HG02623 (cell line): ENCODE measurements around the gene CFAP61.

ENCODE experiments used
- ATAC-seq: cut with Tn5 transposase; IDR thresholded peaks from one replicate; pipeline ENCODE4 v1.9.1; 2021; ENCODE audit warnings: moderate library complexity; ENCODE audit not compliant: unreplicated experiment

The CFAP61 gene

GRCh38 chr20:20362774-20363433 lies 310.6 kb downstream of the CFAP61 start:
- ATAC-seq = no peak

GRCh38 chr20:20363434-20363798 lies 311.1 kb downstream of the CFAP61 start:
- no peak for ATAC-seq

DNA sequence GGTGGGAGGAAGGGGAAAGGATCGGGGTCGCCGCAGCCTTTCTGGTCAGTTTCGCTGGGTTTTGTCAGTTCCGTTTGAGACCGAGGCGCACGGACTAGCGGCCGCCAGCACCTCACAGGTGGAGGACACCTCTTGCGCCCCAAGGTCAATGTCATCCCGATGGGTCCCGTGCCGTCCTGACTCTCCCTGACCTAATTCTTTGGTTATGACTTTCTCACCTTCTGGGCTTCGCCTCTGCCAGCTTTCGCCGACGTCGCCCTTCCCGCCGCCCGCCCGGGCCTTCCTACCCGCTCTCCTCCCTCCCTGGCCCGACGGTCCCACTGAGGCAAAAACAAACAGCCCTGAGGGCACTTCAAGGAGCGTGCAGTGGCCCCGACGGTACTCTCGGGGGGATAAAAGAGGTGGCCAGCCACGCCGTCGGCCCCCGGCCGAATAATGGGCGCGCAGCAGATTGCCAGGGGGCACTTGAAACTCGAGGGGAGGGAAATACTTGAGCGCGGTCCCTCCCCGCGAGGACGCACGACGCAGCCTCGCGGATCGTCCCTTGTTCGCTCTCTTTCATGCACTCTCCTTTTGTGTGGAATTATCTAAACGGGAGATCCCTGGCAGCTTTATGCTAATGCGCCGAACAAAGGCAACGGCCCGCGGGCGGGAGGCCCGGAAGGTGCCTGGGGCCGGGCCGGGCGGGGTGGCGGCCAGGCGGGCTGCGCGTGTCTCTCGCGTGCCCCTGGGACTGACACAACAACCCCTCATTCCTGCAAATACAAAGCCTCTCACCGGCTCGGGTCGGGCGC lies 311.7 kb downstream of the CFAP61 start:
- ATAC-seq = no peak

DNA sequence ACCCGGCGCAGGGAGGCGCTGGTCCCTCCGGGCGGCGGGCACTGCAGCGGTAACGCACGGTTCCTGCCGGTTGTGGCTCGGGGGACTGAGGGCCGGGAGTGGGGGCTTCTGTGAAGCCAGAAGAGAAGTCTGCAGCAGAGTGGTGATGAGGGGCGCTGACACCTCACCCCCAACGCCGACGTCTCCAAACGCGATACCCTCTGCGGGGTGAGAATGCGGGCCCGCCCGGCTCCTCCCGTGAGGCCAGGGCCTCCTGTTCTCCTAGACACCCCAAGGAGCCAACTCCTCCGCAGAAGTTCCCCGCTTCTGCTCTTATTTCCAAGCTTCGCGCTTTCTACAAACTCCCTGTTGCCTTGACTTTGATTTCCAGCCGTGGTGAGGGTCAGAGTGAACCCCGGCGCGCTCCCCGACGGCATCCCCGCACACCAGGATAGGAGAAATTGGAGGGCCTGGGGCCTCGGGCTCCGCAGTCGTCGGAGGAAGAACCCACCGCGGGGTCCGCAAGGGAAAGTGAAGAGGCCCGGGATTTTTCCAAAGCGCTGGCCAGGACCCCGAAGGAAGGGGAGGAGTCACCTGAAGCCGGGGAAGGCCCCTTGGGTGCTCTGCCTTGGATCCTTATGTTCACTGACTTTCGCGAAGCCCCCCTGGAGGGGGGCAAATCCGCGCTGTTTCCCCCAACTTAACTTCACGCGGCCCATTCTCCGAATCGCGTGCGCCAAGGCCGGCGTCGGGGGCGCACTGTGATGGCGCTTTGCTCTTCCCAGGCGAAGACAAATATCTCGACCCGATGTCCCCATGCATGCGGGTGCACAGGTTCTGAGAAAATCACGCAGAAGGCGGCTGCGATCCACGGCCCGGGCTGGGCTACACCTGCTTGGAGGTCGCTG lies 312.5 kb downstream of the CFAP61 start:
- no peak for ATAC-seq

- no peak for ATAC-seq
Observed at GRCh38 chr20:20365480-20366161, 313.3 kb downstream of the CFAP61 start.

- ATAC-seq = no peak
Observed at GRCh38 chr20:20366551-20366875, 314.2 kb downstream of the CFAP61 start.

- no peak for ATAC-seq
Observed at GRCh38 chr20:20366876-20367574, 314.7 kb downstream of the CFAP61 start.

- no peak for ATAC-seq
Observed at GRCh38 chr20:20367575-20368417, 315.5 kb downstream of the CFAP61 start, which contains the start of gene INSM1. TSS of gene INSM1 (plus strand) at chr20:20368104. CDS start at chr20:20368268, 164 bp downstream.

GRCh38 chr20:20368418-20369249 lies 316.3 kb downstream of the CFAP61 start:
- ATAC-seq = no peak

DNA sequence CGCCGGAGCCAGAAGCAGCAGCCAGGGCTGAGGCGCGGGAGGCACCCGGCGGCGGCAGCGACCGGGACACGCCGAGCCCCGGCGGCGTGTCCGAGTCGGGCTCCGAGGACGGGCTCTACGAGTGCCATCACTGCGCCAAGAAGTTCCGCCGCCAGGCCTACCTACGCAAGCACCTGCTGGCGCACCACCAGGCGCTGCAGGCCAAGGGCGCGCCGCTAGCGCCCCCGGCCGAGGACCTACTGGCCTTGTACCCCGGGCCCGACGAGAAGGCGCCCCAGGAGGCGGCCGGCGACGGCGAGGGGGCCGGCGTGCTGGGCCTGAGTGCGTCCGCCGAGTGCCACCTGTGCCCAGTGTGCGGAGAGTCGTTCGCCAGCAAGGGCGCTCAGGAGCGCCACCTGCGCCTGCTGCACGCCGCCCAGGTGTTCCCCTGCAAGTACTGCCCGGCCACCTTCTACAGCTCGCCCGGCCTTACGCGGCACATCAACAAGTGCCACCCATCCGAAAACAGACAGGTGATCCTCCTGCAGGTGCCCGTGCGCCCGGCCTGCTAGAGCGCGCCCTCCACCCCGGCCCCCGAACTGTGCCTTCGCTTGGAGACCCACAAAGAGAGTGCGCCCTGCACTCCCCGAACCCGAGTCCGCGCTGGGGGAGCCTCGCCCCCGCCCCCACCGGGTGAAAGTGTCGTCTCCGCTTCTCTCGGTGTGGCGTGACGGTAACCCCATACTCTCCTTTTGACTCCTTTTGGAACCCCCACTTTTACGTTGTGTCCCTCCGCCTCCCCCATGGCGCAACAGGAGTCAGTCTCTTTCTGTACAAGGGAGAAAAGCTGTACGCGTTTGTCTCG lies 317.1 kb downstream of the CFAP61 start:
- ATAC-seq = no peak

GRCh38 chr20:20370094-20370575 lies 317.8 kb downstream of the CFAP61 start:
- ATAC-seq = no peak

- ATAC-seq = no peak
Observed at GRCh38 chr20:20371083-20371482, 318.8 kb downstream of the CFAP61 start.

GRCh38 chr20:20371681-20372080 lies 319.3 kb downstream of the CFAP61 start:
- ATAC-seq = no peak

- no peak for ATAC-seq
Observed at GRCh38 chr20:20373091-20373571, 320.8 kb downstream of the CFAP61 start.

DNA sequence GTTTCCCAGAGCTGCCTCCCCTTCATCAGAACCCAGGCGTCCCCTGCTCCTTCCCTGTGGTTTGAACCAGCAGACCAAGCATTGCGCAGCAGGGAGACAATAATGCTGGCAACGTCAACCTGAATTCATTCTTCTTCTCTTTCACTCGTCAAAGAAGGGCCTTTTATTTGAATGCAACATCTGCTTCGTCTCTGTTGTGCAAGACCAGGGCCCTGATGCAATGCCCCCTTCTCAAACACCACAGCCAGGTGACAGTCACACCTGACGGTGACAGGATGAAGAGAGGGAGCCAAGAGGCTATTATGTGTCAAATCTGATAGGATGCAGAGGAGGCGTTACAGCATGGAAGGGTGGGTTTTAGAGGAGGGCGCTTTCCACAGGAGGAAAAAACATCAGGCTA lies 323.5 kb downstream of the CFAP61 start:
- no peak for ATAC-seq

GRCh38 chr20:20386192-20386591 lies 333.9 kb downstream of the CFAP61 start:
- no peak for ATAC-seq

GRCh38 chr20:20390393-20390792 lies 338.1 kb downstream of the CFAP61 start:
- ATAC-seq = no peak
